Left hindlimb (tissue), 1 donor: Measurements from ENCODE around the gene FBH1.
"Not testable (repeated sequence)": the region's sequence is repeated elsewhere in the genome, so short reads cannot be mapped to it uniquely, and the experiment has no call there.

Experiments
- DNase-seq: peaks from one replicate; pipeline ENCODE4 v3.0.0-alpha.2; 2018

Gene FBH1

DNA sequence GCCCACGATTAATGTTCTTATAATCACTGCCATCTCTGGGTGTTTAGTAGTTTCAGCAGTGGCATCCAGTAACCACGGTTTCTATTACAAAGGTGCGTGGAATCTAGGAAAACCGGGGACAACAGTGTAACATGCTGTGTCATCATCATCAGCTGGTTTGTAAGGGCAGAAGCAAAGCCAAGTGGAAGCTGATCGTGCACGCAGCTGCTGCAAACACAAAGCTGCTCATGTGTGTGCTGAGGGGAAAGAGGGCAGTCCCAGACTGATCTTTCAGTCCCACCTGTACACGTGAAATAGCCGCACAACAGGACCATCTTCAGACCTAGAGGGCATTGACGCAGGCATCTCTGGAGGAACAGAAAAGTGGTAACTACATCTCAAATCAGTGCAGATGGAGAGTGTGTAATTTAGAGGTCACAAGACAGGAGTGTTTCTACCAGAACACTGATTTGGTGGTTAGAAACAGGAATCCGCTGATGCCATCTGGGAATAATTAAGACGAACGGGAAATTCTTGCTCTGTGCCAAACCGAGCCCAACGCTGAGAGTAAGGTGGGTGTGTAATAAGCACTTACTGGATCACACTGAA, 13.8 kb upstream of the FBH1 start:
- DNase-seq = no peak

DNA sequence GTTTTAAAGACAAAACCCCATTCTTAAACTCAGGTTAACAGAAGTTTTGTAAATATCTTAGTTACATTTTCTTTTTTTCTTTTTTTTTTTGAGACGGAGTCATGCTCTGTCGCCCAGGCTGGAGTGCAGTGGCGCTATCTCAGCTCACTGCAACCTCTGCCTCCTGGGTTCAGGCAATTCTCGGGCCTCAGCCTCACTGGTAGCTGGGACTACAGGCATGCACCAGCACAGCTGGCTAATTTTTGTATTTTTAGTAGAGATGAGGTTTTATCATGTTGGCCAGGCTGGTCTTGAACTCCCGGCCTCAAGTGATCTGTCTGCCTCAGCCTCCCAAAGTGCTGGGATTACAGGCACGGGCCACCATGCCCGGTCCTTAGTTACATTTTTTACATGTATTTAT, 13.0 kb upstream of the FBH1 start:
- DNase-seq = not testable (repeated sequence)

DNA sequence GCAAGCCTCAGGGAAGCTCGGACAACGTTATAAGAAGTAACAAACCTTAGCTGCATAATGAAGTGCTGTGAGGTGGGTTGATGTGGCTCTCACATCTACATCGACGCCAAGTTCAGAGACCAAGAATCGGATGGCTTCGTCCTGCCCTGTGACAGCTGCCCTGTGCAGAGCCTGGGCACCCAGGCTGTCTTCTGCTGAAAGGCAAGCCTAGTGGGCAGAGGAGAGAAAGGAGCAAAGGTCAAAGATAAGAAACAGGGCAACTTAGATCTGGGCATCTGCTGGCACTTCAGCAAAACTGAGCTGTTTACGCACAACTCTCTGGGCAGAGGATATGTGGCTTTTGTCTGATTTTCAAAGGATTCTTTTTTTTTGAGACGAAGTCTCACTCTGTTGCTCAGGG, 7.1 kb upstream of the FBH1 start:
- DNase-seq = no peak

DNA sequence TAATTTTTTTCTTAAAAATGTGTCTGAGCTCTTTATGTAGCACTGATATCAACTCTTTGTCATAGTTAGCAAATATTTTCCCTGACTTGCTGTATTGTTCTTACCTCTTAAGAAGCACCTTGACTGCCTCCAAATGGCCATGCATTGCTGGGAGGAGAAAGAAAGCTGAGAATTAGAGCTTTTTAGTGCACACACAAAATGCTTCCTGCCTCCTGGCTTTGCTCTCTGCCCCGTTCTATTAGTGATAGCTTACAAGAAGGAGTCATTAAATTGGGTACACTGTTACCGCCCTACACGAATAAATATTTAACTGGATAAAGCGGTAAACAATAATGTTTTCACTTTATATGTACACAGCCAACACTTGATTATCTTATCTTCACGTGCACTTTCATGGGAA, 4.4 kb upstream of the FBH1 start:
- no peak for DNase-seq

DNA sequence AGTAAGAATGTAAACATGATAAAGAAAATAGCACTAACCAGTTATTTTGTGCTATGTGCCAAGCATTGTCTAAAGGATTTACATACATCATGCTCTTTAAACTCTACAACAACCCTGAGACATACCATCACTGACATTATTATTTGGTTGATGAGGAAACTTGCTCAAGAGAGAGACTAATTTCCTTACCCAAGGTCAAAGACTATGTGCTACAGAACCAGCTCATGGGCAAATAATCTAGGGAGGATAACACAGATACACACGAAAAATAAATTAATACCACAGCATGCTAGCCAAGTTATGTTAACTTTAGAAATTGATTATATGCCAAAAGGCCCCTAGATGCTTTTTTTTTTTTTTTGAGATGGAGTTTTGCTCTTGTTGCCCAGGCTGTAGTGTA, 3.0 kb upstream of the FBH1 start:
- no peak for DNase-seq

DNA sequence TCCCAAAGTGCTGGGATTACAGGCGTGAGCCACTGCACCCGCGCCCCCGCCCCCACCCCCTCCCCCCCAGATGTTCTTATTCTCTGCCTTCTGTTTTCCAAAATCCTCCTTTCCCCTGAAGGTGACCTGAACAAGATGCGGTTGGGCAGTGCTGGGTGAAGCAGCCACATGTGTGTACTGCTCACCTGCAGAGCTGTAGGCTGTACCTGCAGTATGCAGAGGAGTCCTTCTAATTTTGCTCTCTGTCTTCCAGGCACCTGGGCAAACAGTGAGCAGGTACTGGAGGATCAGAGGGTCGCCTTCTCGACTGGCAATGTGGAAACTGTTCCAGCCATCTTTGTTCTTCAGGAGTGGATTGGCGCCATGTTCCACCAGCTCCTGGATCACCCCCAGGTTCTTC, 2.4 kb upstream of the FBH1 start:
- no peak for DNase-seq

DNA sequence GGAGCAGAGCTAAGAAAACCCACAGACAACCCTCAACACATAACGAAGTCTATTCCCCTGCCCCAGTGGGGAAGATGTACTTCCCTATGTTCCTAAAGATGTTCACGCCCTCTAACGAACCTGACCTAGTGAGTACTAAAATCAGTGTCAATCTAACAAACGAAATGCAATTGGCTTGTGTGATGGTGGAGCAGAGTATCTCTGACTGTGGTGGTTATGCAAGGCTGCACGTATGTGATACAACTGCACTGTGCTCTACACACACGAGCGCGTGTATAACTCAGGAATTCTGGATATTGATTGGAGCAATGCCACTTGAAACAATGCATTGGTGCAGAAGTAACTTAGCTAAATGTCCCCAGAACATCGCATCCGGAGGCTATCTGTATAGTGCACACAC, 1.7 kb upstream of the FBH1 start:
- DNase-seq = no peak

DNA sequence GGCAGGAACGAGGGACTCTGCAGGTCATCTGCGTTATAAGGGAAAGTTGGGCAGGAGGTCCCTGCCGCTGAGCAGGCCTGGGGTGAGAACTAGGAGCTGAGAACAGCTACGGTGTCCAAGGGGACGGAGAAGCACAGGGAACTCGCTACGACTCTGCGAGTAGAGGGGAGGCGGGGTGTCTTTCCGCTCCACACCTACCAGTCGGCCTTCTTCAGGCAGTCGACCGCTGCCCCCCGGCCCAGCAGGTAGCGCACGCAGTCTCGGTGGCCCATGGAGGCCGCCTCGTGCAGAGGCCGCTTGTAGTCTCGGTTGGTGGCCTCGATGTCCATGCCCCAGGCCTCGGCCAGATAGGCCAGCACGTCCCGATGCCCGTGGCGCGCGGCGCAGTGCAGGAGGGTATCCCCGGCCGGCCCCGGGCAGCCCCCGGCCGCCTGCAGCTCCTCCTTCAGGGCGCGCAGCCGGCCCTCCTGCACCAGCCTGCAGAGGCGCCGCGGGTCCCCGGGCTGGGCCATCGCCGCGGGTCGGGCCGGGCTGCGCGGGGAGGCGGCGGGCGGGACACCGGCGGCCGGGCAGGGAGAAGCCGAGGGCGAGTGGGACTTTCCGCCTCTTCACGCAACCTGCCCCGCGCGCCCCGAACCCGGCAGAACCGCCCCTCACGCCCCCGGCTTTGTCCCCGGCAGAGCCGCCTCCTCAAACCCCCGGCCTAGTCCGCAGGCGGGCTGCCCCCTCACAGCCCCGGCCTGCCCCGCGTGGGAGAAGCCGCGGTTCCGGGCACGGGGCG, 1.0 kb upstream of the FBH1 start:
- DNase-seq = peak; percentile 54

DNA sequence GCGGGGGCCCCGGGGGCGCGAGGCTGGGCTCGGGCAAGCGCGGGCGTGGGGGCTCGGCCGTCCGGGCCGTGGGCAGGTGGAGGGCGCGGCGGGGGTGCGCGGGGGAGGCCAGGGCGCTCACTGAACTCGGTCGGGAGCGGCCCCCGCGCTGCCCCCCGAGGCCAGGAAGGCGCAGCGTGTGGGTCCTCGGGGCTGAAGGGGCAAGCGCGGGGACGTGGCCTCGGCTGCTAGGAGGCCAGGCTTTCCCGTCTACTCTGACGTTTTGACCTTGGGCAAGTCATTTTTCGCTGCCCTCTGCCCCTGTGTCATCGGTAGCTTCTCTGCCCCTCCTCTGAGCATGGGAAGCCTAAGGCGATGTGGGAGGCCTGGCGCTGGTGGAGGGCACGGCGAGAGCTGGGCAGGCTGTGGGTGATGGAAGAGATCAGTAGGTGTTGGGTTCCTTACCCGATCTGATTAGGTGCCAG, 441 bp downstream of the FBH1 start:
- no peak for DNase-seq

DNA sequence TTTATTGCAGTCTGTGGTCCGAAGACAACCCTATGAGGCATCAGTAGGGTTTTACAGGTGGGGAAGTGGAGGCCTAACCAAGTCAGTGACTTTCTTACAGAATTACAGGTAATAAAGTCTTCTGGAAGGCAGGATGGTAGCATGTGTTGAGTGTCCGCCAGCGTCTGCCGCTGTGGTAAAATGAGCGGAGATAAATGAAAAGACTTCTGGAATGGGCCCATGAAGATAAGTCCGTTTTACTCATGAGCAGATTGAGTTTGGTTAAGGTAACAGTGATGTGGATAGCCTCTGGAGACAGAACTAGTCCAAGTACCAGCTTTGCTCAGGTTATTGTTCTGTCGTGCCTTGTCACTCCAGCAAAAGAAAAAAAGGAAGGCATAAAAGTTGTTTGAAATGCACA, 966 bp downstream of the FBH1 start:
- DNase-seq = no peak

DNA sequence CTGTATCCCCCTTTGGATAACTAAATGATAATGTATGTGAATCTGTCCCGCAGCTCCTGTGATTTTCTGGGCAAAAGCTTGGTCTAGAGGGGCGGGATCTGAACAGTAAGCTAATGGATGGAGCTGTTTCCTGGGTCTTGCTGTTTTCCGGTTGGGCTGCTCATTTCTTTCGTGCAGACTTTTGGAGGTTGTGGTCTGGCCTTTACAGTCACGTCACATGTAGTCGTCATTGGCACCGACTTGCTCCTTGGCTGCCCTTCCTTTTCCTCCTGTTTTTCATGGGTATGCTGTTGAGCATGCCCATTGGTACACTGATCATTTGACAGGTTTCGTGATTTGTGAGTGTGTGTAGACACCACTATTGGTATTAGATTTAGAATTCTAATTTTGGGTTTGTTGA, 2.0 kb downstream of the FBH1 start:
- DNase-seq = no peak

DNA sequence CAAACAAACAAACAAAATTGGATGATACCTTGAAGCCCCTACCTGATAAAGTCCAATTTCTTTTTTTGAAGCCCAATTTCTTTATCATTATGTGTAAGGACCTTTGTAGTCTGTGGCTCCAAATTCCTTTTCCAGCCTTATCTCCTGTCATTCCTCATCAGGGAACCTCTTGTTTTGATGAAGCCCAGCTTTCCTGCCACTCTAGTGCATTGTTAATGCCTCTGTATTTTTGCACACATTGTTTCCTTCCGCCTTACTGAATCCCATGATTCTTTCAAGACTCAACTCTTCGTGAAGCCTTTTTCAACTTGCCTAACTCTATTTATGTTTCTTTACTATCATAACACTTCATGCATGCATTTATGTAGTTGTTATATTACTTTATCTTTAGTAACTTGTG, 3.3 kb downstream of the FBH1 start:
- no peak for DNase-seq

DNA sequence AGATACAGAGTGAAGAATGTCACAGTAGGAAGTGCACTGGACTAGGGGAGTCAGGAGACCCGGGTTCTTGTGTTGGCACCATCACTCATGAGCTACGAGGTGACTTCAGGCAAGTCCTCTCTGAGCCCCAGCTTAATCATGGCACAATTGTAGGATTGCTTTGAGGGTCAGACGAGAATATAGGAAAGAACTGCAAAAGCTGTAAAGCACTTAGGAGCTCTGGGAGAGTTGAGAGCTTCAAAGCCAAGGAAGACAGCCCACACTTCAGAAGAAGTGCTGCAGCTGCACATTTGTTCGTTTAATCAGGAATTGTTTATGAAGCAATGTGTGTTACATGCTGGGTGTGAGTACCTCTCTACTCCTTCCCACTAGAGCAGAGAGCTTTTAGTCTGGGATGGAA, 4.4 kb downstream of the FBH1 start:
- DNase-seq = no peak

DNA sequence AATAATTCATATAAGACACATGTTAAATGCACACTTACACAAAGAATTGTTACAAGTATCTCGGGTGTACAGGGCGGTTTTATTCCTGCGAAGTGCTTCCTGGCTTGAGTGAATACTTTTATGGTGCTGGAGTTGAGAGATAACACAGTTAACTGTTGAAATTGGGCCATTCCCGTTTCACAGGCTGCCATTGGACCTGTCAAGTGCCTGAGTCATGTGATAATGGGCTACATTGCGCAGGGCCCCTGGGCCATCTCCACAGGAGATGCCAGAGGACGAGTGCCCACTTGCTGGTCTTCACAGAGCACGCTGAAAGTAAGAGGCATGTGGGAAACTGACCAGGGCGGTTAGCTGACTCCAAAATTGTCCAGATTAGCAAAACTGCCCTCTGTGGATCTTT, 4.8 kb downstream of the FBH1 start:
- DNase-seq = no peak

DNA sequence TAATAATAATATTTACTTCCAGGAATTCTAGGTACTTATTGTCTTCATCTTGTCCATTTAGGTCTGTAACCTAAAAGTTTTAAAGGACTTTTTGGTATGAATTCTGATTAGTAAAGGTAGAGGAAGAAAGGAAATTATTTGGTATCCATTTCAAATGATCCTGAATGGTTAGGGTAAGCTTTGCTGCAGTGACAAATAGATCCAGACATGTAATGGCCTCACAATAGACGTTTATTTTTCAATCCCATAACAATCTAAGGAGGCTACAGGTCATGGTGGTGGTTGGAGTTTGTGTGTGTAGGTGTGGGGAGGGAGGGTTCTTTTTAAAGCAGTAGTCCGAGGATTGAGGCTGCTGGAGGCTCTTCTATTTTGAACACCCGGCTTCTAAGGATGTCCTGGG, 5.3 kb downstream of the FBH1 start:
- DNase-seq = no peak

DNA sequence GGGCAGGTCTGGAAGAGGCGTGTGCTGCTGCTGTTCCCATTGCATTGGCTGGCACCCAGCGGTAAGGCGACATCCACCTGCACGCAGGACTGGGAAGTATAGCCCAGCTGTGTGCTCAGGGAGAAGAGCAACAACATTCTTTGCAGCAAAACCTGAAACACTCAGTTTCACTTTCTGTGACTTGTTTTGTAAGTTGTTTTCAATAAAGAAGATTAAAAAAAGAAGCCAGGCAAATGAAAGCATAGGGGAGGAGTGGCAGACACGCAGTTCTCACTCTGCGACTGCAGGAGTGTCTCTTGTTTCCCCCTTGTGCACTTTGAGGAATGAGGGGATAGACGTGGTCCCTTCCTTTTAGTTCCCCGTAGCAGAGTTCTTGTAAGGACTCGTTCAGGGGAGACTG, 5.8 kb downstream of the FBH1 start:
- no peak for DNase-seq

DNA sequence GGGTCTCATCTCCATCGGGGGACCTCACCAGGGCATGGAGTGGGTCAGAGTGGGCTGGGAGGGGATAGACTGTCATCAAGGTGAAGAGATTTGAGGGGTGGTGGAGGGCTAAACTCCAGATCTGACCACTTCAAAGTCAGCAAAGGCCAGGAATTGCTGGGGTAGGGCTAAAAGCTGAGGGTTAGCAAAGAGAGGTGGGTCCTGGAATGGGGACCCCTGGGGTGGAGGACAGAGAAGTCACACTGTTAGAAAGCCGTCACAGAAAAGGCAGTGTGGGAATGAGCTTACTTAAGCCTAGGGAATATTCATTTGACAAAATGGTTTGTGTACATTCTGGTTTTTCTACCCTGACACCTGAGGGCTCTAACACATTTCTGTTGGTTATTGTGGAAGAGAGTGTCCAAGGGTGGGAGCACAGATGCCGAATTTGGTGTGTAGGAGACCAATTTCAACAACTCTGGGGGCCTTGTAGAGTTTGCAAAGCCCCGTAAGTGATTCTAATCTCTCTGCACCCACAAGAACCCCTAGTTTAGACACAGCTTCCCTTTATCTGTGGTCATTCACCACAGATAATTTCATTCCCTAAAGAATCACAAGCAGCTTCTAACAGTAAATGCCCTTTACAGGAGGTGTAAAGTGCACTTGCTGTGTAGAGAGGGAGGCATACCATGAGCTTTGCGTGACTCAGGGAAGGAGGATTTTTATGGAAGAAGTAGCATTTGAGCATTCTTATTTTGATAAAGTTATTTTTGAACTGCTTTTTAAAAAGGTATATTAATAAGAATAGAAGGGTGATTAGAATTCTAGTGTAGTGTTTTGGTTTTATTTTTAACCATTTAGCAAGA, 6.4 kb downstream of the FBH1 start:
- no peak for DNase-seq

DNA sequence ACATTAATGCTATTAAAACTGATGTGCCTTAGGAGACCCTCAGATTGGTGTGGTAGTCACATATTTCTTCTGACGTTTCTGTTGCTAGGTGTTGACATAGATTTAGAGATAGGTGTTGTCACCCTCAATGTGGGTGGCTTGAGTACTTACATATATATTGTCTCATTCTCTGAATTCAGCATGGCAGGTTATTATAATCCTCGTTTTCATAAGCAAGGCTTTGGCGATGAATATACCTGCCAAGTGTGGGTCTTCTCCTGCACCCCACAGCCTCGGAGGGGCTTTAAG, 7.0 kb downstream of the FBH1 start:
- DNase-seq = no peak

DNA sequence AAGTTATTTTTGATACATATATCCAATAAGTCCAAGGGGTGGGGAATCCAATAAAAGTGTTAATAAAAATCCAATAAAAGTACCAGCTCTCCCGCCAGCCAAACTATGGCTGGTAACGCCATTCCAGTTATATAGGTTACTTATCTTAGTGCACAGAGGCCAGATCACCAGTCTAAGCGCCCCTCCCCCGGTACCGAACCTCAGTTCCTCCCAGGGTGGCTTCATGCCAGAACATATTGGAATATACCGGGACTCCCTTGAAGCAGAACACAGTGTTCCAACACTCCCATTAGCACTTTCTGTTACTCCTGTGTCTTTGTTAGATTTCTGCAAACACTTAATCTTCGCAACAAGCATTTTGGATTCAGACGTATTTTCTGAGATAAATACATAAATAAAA, 7.5 kb downstream of the FBH1 start:
- no peak for DNase-seq

DNA sequence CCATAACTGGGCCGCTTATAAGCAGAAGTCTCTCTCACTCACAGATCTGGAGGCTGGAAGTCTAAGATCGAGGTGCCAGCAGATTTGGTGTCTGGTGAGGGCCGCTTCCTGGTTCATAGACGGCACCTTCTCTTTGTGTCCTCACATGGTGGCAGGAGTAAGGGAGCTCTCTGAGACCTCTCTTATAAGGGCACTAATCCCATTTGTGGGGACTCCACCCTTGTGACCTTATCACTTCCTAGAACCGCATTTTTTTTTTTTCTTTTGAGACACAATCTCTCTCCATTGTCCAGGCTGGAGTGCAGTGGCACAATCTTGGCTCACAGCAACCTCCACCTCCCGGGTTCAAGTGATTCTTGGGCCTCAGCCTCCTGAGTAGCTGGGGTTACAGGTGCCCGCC, 8.1 kb downstream of the FBH1 start:
- DNase-seq = no peak

DNA sequence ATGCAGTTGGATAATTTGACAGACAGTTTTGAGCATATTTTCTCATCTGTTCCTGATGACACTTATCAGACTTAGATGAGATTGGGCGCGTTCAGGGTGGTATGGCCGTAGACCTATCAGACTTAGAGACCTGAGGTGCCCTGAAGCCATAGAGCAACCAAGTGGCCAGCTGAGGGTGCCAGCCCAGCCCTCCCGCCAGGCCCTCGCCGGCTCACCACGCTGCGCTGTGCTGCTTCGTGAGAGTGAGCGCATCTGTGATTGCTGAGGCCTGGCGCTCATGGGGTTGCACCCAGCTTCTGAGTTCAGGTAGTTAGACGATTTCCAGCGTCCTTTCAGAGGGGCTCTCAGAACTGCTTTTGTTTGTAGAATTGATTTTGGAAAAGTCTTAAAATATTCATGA, 10.2 kb downstream of the FBH1 start:
- no peak for DNase-seq

DNA sequence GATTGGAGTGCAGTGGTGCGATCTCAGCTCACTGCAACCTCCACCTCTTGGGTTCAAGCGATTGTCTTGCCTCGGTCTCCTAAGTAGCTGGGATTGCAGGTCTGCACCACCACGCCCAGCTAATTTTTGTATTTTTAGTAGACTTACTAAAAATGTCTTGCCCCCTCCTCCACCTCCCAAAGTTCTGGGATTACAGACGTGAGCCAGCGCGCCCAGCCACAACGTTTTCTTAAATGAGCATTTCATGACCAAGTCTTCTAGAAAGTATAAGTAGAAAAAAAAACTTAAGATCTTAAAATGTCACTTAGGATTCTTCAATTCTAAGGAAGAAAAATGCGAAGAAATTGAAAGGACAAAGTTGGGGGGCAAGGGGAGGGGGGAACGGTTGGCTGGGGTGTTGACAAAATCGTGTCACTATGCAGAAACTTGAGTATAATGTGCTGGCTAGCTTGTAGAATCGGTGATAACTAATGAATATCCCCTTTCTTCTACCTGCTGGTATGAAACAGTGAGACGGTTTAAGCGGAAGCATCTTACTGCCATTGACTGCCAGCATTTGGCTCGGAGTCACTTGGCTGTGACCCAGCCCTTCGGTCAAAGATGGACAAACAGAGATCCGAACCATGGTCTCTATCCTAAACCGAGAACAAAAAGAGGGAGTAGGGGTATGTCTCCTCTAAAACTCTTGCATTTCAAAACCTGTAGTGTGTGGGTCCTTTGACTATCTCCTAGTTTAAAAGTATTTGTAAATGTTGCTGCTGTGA, 12.7 kb downstream of the FBH1 start:
- no peak for DNase-seq

DNA sequence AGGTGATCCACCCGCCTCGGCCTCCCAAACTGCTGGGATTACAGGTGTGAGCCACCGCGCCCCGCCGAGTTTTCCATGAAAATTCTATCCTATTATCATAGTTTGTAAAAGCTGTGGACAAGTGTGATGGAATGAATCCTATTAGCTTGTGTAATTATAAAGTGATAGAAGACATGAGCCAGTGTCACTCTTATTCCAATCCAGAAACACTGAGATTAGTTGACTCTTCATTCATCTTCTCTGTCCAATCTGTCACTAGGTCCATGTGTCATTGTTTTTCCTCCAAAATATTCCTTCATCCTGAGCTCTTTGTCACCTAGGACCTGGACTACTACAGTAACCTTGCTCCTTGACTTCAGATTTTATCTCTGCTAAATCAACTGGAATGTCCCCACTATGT, 13.5 kb downstream of the FBH1 start:
- DNase-seq = no peak

DNA sequence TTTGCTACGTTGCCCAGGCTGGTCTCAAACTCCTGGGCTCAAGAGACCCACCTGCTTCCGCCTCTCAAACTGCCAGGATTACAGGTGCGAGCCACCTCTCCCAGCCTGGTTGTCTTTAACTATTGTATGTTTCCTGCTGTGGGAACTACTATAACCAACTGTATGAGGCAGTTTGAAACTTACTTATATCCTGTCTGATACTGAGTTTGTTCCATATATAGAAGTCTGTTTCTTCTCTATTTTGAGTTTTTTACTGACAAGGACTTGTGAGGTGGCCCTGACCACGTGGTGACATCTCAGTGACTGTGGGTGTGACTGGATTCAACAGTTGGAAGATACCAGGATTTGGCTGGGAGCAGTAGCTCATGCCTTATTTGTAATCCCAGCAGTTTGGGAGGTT, 14.2 kb downstream of the FBH1 start:
- no peak for DNase-seq
